Liver (tissue), 9 donors: Measurements from ENCODE around the gene CCDC69. TPM values are rescaled to one million over a fixed set of nuclear protein-coding genes. Genes with fewer than 3 reads are reported as not detected.

Source experiments
- DNase-seq: peaks from one replicate; pipeline ENCODE4 v3.0.0-alpha.2; 2017; ENCODE audit warnings: low spot score
- H3K27ac ChIP-seq, 2 donors: one replicate each; pipeline ENCODE4 v1.7.0; 2013; ENCODE audit warnings: inconsistent platforms in 2 of 2, low read length in 2 of 2, control low read depth in 1 of 2, low read depth in 1 of 2, mild to moderate bottlenecking in 1 of 2
- H3K27me3 ChIP-seq, 4 donors: one replicate each; pipeline versions ENCODE4 v1.6.1 to v1.7.0; 2013; ENCODE audit warnings: low read length in 3 of 4, inconsistent platforms in 1 of 4, mild to moderate bottlenecking in 1 of 4, moderate library complexity in 1 of 4; ENCODE audit not compliant: control insufficient read depth in 4 of 4, insufficient read depth in 4 of 4
- H3K36me3 ChIP-seq, 4 donors: one replicate each; pipeline versions ENCODE4 v1.6.1 to v1.7.0; 2013; ENCODE audit warnings: low read length in 3 of 4, mild to moderate bottlenecking in 3 of 4, low read depth in 1 of 4, moderate library complexity in 1 of 4; ENCODE audit not compliant: control insufficient read depth in 4 of 4, insufficient read depth in 3 of 4
- H3K4me1 ChIP-seq, 4 donors: one replicate each; pipeline versions ENCODE4 v1.6.1 to v1.7.0; 2013; ENCODE audit warnings: low read length in 3 of 4, mild to moderate bottlenecking in 3 of 4, moderate library complexity in 1 of 4; ENCODE audit not compliant: control insufficient read depth in 4 of 4, insufficient read depth in 4 of 4
- H3K4me3 ChIP-seq, 3 donors: one replicate each; pipeline versions ENCODE4 v1.6.1 to v1.7.0; 2013; ENCODE audit warnings: low read length in 3 of 3, control low read depth in 1 of 3, low read depth in 1 of 3, mild to moderate bottlenecking in 1 of 3
- H3K9ac ChIP-seq, 2 donors: one replicate each; pipeline ENCODE4 v1.7.0; 2013; ENCODE audit warnings: low read length in 2 of 2, mild to moderate bottlenecking in 2 of 2, moderate library complexity in 2 of 2, control low read depth in 1 of 2, low read depth in 1 of 2
- H3K9me3 ChIP-seq, 4 donors: one replicate each; pipeline versions ENCODE4 v1.6.1 to v1.7.0; 2013; ENCODE audit warnings: low read length in 3 of 4; ENCODE audit not compliant: control insufficient read depth in 4 of 4
- ATF3 ChIP-seq: IDR thresholded peaks from 2 replicates; pipeline ENCODE4 v1.6.1; 2016; ENCODE audit warnings: antibody characterized with exemption
- CTCF ChIP-seq: fragments of 150-350 bp; IDR thresholded peaks from 2 replicates; pipeline ENCODE4 v1.5.1; 2017; ENCODE audit warnings: improper control_type of control experiment, low read depth, low read length; ENCODE audit not compliant: missing input control
- EGR1 ChIP-seq, 2 donors: IDR thresholded peaks; 2 replicates each; pipeline ENCODE4 v1.6.1; 2016 to 2018; ENCODE audit warnings: antibody characterized with exemption in 2 of 2, low read depth in 2 of 2
- FOXA1 ChIP-seq: IDR thresholded peaks from 2 replicates; pipeline ENCODE4 v1.6.1; 2016; ENCODE audit warnings: antibody characterized with exemption
- FOXA2 ChIP-seq: IDR thresholded peaks from 2 replicates; pipeline ENCODE4 v1.6.1; 2016; ENCODE audit warnings: antibody characterized with exemption
- GABPA ChIP-seq, 2 donors: IDR thresholded peaks in 1 of 2; conservative IDR thresholded peaks in 1 of 2; 2 replicates each; pipeline ENCODE4 v1.6.1; 2016; ENCODE audit warnings: antibody characterized with exemption in 2 of 2, mild to moderate bottlenecking in 1 of 2, moderate library complexity in 1 of 2
- HNF4A ChIP-seq, 2 donors: conservative IDR thresholded peaks; 2 replicates each; pipeline ENCODE4 v1.6.1; 2016; ENCODE audit warnings: antibody characterized with exemption in 2 of 2, mild to moderate bottlenecking in 2 of 2
- HNF4G ChIP-seq: IDR thresholded peaks from 2 replicates; pipeline ENCODE4 v1.6.1; 2016; ENCODE audit warnings: antibody characterized with exemption
- JUND ChIP-seq, 2 donors: IDR thresholded peaks; 2 replicates each; pipeline ENCODE4 v1.6.1; 2016; ENCODE audit warnings: antibody characterized with exemption in 2 of 2
- MAX ChIP-seq: IDR thresholded peaks from 2 replicates; pipeline ENCODE4 v1.6.1; 2016; ENCODE audit warnings: antibody characterized with exemption
- NR2F2 ChIP-seq: IDR thresholded peaks from 2 replicates; pipeline ENCODE4 v1.6.1; 2016; ENCODE audit warnings: antibody characterized with exemption
- RAD21 ChIP-seq, 2 donors: IDR thresholded peaks; 2 replicates each; pipeline ENCODE4 v1.6.1; 2016; ENCODE audit warnings: antibody characterized with exemption in 2 of 2, mild to moderate bottlenecking in 2 of 2
- REST ChIP-seq: IDR thresholded peaks from 2 replicates; pipeline ENCODE4 v1.6.1; 2016; ENCODE audit warnings: antibody characterized with exemption, mild to moderate bottlenecking
- RXRA ChIP-seq, 2 donors: IDR thresholded peaks; 2 replicates each; pipeline ENCODE4 v1.6.1; 2017 to 2018; ENCODE audit warnings: antibody characterized with exemption in 2 of 2, mild to moderate bottlenecking in 1 of 2
- SP1 ChIP-seq: IDR thresholded peaks from 2 replicates; pipeline ENCODE4 v1.6.1; 2018; ENCODE audit warnings: antibody characterized with exemption, mild to moderate bottlenecking
- TAF1 ChIP-seq: conservative IDR thresholded peaks from 2 replicates; pipeline ENCODE4 v1.6.1; 2016; ENCODE audit warnings: antibody characterized with exemption, mild to moderate bottlenecking
- YY1 ChIP-seq: IDR thresholded peaks from 2 replicates; pipeline ENCODE4 v1.6.1; 2016; ENCODE audit warnings: antibody characterized with exemption, mild to moderate bottlenecking
- ZBTB33 ChIP-seq: IDR thresholded peaks from 2 replicates; pipeline ENCODE4 v1.6.1; 2016; ENCODE audit warnings: antibody characterized with exemption
- WGBS: extraction: QIAGEN DNeasy Blood & Tissue Kit; methylation state at CpG from one replicate; pipeline ENCODE4 v1.1.7; 2013; 5-methylcytosine and 5-hydroxymethylcytosine counted together
- polyA plus RNA-seq, 2 donors: library from polyadenylated mRNA; stranded (reverse) in 1 of 2; unstranded in 1 of 2; fragments of 200-250 nt in 1 of 2; fragments of >200 nt in 1 of 2; fragmentation: Nextera tagmentation in 1 of 2; extraction: Ambion mirVana in 1 of 2; gene quantifications; one replicate each; pipeline versions ENCODE4 v1.2.1 to v1.2.3, GENCODE V29; 2013 to 2015
- total RNA-seq, 2 donors: library from RNA; depleted of rRNA; stranded (reverse); fragments of >200 nt; gene quantifications; one replicate each; pipeline ENCODE4 v1.2.3, GENCODE V29; 2014
- donor health status: healthy.
- donor health status: healthy.
- donor health status: healthy.
- donor health status: healthy.
- donor health status: healthy.

CCDC69 gene
- total and polyA plus RNA-seq, 4 donors: 11.9 to 28.6 (median 18.0) TPM

GRCh38 chr5:151251621-151252020 is 27.7 kb upstream of the CCDC69 start:
- H3K9me3 ChIP-seq: no peaks in the 10 kb centered on the region
- H3K4me3 ChIP-seq: peak overlapping the region in 2 of 3 donors; percentile 0 to 41
- no peaks in the 10 kb centered on the region for H3K27me3 ChIP-seq
- WGBS: 62% methylated on average over 4 of the region's 4 CpGs
- H3K4me1 ChIP-seq: peaks cover 8 to 42% (median 32%) of the 10 kb centered on the region in 4 donors
- H3K27ac ChIP-seq: peak overlapping the region; percentile 84 to 85
- H3K36me3 ChIP-seq: no peaks in the 10 kb centered on the region
- H3K9ac ChIP-seq: peak overlapping the region in 1 of 2 donors; percentile 59
- TF ChIP-seq JUND (IDR thresholded peaks at IDR 0.05): no peak
- TF ChIP-seq NR2F2: no peak
- no peak for TF ChIP-seq RAD21 (IDR thresholded peaks at IDR 0.05)
- TF ChIP-seq TAF1: no peak
- TF ChIP-seq FOXA2: no peak
- TF ChIP-seq ATF3: no peak
- no peak for TF ChIP-seq RXRA (IDR thresholded peaks at IDR 0.05)
- TF ChIP-seq CTCF: no peak
- TF ChIP-seq HNF4G: no peak
- no peak for TF ChIP-seq EGR1 (IDR thresholded peaks at IDR 0.05; ENCODE audit: low read depth in 2 of 2)
- TF ChIP-seq REST: no peak
- no peak for TF ChIP-seq GABPA (IDR thresholded peaks at IDR 0.05 in 1 of 2, conservative IDR thresholded peaks at IDR 0.05 in 1 of 2)
- no peak for TF ChIP-seq MAX
- TF ChIP-seq ZBTB33: no peak
- no peak for TF ChIP-seq YY1
- no peak for TF ChIP-seq HNF4A (conservative IDR thresholded peaks at IDR 0.05)
- no peak for TF ChIP-seq FOXA1
- no peak for TF ChIP-seq SP1
- DNase-seq: no peak
